NCI-H510A (cell line): ENCODE data around the gene FRMD4B.

Source experiments
- DNase-seq: peaks from one replicate; lab custom pipeline; 2025; lab: John Stamatoyannopoulos, UW

FRMD4B gene

DNA sequence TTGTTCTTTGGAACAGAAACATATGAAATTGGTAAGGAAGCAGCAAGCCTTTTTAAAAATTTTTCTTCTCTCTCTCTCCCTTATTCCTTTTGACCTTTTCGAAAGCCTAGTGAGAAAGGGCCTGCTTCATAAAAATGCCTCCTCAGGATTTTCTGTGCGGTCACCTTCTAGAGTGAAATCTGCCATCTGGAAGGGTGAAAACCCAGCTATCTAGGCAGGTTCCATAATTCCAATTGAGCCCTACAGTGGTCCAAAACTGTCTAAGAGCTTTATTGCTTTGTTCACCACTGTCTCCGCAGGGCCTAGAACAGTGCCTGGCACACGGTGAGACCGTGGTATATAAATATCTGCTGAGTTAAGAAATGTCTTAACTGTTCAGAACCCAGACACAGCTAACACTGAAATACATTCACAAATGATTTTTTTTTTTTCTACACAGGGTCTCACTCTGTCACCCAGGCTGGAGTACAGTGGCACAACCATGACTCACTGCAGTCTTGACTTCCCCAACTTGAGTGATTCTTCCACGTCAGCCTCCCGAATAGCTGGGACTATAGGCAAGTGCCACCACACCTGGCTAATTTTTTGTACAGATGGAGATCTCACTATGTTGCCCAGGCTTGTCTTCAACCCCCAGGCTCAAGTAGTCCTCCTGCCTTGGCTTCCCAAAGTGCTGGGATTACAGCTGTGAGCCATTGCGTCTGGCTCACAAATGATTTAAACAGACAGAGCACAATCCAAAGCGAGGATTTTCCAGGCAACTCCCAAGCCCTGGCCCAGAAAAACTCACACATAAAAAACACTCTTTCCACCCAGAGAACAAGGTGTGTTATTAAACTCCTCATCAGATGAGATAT is 64.4 kb downstream of the FRMD4B start:
- no peak for DNase-seq

DNA sequence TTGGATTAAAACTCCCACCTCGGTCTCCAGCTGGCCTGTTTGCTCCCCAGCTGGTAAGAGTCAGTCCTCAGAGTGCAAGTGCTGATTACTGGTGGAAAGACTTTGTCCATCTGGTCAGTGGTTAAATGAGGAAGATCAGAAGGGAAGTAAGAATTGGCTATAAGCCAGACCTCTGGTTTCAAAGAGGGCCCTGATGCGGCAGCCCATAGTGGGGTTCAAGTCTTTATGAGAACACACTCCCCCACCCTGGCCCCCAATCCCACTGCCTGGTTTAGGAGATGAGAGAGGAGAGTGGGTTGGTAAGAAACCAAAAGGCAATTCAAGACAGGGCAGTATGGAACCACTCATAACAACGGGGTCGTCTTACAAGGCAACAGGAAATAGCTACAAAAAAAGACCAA is 65.0 kb downstream of the FRMD4B start:
- DNase-seq, result no peak

DNA sequence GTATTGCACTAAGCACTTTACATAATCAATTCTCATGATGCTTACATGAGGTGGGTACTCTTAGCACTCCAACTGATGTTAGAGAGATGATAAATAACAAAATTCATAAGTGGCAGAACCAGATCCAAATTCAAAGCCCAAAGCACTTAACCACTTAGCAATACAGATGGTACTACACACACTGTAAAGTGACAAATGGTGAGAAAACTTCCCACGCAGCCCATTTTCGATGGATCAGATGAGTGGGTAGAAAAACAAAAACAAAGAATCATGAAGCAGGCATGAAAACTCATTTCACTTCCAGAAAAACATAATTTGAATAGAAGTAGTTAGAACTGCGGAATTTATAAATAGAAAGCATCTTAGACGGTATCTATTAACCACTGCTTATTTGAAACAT is 66.2 kb downstream of the FRMD4B start:
- DNase-seq, result no peak

DNA sequence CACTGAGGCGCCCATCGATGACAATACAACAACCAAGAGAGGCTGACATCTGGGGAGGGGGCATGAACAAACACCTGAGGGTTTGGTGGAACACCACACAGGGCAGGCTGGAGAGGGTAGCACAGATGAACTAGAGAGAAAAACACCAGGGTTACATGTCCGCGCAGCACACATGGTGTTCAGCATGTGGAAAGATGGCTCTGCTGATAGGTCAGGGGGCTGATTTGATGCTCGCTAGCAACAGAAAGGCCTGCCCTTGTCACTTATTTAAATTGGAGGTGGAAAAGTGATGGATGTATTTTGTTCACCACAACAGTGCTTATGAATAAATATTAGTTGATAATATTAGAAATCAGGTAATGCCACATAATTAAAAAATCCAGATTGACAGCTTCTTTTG is 67.5 kb downstream of the FRMD4B start:
- no peak for DNase-seq

DNA sequence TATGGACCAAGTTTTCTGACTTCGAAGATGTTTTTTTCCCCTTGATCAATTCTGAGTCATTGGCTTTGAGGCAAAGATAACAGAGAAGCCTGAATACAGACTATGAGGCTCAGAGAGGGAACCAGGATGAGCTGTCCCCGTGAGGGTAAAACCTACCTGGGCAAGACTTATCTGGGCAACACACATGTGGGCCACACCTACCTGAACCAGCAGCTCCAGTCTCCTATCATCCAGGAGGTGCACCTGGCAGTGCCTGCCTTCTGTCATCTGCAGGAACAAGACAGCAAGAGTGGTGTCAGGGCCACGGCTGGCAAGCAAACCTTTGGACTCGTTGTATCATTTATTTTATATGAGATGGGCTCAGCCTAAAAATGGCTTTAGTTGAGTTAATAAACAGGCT is 72.6 kb downstream of the FRMD4B start:
- DNase-seq, result no peak

DNA sequence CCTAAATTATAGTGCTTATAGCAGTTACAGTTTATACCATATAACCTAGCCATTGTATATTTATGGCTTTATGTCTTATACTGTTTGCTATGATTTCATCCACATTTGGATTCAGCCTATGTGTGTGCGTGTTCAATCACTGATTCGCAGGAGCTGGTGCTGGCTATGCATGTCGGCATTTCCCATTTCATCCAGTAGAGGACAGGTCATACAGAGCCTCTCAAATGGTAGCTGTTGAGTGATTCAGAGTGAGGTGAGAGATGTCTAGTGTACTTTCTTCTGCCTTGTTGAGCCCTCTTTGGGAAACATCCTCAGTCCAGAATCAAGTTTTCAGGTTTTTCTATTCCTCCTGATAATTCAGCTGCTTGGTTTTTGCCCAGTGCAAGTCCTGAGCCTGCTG is 76.1 kb downstream of the FRMD4B start:
- DNase-seq, result no peak

DNA sequence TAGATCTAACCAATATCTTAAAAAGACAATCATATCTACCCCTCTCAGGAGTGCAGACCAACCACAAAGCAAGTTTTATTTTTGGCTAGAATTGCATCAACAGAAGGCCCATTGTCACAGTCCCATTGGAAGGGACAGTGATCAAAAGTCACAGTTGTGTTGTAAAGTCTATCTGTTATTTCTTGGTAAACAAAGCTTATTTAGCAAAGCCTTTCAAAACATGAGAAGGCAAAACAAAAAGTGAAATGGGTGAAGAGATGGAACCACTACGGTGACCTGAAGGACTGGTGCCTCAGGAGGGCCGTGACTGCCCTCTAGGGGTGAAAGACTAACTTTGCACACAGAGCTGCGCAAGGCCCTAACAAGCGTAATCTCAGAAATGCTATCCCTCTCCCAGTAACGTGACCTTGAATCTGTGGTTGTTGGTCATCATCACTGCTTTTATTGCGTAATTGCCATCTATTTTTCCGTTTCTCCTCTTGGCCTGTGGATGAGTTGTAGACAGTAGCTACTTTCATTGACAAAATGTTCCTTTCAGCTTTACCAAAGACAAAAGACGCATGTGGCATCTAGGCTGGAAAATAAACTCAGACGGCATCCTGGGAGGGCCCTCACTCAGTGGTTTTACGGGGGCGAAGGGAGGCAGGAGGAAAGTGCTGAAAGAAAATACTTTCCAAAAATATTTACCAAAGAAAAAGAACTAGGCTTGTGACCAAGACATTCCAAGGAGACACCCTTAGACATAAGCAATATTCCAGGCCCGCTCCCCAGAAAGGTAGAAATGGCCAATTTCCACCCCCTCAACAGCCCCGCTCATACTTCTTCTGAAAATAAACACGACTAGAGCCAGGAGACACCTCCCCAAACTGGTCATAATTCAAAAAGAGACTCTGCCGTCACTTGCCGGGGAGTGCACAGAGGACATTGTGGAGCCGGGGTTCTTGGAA is 79.4 kb downstream of the FRMD4B start:
- DNase-seq, result no peak

DNA sequence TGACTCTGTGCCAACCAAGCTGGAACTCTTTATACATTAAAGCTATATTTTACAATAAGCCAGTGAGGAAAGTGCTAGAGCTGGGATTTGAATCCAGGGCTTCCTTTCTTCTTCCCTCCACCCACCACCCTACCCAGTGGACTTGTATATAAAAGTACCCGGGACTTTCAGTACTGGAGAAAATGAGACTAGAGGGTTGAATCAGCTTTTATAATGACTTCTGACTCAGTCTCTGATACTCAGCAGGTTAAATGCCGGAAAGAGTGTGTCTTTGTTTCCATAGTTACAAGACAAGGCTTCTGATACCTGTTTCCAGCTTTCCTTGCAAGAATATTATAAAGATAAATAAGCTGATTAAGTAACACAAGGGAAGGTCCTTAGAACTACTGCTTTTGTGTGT is 80.9 kb downstream of the FRMD4B start:
- DNase-seq, result no peak

DNA sequence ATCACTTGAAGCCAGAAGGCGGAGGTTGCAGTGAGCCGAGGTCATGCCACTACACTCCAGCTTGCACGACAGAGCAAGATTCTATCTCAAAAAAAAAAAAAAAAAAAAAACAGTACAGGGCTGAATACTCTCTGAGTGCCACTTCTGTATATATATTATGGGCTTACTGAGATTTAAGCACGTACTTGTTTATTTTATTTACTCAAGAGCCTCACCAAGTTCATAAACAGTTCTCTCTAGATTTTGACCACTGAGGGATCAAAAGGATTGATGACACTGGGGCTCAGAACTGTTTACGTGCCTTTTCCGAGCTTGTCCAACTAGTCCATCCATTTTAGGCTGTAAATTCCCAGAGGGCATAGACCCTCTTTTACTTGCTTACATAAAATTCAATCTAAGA is 81.5 kb downstream of the FRMD4B start:
- DNase-seq, result no peak

DNA sequence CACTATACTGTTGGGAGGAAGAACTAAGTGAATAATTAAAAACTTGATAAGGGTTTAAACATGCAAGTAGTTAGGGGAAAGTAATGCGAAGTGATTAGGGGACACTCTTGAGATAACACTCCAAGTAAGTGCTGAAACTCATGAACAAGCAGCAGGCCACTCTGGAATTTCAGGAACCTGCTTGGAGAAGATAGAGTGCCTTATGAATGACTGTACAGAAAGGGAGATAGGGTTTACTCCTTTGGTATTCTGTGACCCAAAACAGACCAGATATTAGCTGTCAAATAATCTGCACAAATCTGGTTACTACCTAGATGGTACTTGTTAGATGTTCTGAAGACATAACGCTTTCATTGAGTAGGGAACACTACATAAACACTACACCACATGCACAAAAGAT is 85.6 kb downstream of the FRMD4B start:
- no peak for DNase-seq

DNA sequence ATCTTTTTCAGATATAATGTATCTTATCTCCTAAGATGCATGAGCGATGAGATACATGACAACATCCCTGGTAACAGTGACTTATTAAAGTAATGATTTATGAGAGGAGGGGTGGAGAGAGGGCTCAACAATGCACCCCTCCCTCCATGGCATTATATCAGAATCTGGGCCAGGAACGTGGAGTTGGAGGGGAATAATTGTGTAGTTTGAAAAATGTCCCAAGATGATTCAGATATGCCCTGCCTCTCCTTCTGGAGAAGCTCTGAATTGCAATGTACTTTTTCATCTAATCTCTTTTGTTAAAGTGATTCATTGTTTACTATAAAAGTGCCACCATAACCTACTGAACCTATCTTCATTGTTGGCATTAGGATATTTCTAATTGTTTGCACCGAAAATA is 86.5 kb downstream of the FRMD4B start:
- DNase-seq, result no peak

DNA sequence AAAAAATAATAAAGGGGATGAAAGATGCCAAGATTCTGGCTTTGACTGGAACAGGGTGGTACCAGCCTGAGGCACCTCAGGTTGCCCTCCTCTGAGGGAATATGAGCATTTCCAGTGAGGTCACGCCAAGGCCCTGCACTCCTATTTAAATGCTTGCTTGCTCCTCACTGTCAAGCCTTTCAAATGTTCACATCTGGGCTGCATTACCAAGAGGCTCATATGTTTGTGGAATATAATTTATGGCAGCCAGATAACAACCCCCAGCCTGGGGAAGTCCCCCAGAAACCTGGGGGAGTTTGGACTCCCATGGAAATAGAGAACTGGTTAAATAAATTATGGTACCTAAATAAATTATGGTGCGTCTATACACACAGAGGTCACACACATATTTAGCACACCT is 88.4 kb downstream of the FRMD4B start:
- no peak for DNase-seq

DNA sequence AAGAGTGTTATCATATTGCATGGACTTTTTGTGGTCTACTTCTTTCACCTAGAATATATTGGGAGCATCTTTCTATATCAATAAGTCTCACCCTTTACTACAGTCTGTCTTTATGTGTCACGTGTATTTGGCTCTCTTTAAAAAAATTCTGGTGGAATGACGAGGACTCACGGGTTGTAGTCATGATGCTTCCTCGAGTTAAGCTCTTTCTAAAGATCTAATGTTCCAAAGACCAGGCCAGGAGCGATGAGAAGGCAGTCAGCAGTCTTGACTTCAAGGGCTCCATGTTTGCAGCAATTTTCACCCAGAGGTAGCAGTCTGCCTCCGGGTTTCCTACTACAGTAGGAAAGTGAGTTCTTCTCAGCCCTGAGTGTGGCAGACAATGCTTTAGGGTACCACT is 88.9 kb downstream of the FRMD4B start:
- no peak for DNase-seq

DNA sequence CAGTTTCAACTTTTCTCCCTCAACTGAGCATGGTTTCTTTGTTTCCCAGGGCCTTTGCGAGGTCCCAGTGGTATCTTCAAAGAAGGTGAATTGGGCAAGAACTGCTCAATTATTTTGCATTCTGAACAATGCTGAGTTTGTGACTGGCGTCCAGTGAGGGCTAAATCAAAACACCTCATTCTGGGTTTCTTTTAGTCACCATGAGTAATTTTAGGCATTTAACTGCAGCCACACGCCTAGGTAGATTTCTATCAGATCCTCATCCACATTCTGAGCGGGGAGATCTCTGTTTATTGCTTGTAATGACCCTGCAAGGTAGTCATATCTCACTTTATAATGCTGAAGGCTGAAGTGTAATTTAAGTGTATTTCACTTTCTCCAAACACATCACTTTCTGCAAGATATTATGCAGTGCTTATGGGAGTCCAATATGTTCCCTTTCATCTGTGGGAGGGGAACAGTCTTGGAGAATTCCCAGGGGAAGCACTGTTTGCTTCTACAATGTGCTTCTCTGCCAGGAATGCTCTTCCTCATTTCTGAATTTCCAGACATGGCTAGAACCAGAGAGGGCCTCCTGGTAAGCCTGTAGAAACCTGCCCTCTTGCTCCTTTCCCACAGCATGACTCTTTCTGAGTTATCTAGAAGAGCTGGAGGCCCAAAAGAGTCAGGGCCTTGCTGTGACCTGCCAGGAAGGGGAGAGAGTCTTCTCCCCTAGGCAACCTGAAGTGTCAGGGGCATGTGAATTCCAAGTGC is 91.7 kb downstream of the FRMD4B start:
- DNase-seq, result no peak

DNA sequence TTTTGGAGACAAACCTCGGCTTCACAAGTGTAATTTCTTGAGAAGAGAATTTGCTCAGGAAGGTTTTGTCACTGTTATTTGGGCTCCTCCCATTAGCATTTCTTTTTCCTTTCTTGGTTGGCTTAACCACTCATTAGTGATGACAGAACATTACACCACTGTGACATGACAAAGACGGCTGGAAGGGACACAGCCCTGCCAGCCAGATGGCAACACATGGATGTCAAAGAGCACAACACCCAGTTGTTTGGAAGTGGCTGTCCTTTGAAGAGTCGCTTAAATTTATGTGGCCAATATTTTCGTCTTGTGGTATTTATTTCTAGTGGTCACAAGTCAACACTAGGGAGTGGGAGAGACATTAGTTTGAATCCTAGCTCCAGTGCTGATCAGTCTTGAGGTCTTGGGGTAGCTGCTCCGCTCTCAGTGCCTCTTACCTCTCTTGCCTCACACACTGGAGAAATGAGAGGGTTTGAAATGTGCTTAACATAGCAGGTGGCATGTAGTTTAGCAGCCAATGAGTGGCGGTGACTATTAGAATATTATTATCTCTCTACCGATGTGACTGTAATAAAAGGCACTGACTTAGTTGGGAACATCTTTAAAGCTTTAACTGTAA is 92.8 kb downstream of the FRMD4B start:
- DNase-seq, result no peak

DNA sequence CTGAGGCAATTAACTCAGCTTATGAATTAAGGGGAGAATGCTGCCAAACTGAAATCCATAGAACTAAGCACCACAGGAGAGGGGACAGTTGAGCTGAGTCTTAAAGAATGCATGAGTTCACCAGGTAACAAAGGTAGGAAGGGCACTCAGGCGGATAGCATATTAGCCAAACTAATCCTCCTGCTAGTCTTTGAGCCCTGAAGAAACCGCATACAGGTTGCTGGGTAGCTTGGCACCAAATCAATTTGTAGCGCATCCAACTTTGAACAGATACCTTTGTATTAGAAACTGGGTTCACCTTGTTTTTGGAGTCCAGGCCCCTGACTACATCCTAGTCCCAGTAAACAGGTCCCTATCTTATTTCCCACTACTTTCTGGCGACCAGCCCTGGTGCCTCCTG is 93.7 kb downstream of the FRMD4B start:
- DNase-seq, result no peak

DNA sequence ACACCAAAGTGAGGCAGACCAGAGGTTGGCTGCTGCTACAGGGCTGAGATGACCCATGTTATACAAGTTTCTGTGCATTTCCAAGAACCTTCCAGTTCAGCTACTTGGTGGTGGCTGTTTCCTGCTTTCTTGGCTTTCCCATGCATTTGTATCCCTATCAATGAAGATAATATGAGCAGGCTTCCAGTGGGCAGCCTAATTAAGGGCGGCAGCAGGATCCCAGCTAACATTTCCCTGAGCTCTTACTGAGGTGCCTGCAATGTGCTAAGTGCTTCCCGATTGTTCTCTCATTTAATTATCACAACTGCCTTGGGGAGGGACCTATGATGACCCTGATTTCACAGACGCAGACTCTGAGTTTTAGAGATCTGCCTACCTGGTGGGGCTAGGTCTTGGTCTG is 95.5 kb downstream of the FRMD4B start:
- DNase-seq, result no peak

DNA sequence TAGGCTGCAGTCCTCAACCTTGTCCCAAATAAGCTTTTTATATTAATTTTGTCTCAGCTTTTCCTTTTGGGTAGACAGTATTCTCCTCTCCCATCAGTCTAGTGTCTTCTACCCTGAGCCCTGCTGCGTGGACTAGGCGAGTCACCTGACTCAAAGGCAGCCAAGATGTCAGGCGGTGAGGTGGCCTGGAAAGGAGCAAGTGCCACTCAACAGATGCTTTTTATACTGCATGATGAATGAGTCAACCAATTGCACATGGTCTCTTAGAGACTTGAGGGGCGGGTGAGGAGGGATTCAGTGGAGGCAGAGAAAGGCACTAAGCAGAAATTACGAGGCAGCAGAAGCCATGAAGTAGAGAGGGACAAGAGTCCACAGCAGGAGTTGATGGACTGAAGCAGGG is 95.9 kb downstream of the FRMD4B start:
- no peak for DNase-seq

DNA sequence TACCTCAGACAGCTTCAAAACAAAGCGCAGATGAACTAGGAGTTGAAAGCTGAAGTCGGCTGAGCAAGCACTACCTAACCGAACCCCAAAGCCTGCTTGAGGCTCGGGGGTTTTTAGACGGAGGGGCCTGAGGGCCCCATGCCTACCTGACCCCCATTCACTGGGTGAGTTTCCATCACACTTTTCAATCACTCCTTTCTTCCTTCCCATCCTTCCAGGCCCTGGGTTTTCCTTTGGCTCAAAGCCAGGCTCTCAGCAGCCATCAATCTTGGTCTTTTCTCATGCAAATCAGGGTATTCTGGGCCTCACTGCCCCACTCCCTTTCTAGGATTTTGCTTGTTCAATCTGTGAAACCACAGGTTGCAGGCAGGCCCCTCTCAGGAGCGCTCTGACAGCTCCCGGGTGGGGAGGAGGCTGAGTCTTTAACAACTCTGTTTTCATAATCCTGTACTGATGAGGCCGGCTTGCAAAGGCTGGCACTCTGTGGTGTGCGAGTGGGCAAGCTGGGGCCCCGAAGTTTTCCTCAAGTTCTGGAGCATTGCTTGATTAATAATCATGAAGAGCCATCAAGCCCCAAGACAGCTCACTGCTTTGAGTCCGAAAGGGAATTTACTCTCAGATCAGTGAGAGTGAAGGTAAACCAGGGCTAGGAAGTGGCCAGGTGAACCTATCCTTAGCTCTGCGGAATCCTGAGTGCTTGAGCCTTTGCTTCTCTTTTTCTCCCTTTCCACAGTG is 97.6 kb downstream of the FRMD4B start:
- no peak for DNase-seq

DNA sequence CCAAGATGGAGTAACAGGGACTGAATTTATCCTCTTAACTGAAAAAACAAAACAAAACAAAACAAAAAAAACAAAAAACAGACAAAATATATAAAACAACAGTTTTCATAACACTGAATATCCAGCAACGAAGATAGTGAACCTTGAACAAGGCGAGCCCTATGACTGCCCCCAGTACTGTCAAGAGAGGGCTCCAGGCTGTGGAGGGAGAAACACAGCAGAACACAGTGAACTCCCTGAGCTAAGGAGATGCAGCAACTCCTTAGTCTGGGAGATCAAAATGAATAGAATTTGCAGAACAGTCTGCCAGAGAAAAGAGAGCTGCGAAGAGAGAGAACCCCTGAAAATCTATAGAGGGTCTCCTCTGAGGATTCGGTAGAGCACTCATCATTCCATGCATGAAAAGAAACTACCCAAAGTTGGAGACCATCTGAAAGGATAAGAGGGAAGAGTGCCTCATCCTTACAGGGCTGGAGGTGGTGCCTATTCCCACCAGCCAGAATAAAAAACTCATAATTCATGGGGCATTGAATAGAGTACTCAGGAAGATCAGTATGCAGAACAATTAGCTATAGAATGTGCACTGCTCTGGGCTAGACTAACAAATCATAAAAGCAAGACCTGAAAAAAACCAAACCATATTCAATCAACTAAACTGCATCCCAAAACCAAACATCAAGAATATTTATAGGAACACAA is 101.8 kb downstream of the FRMD4B start:
- no peak for DNase-seq

DNA sequence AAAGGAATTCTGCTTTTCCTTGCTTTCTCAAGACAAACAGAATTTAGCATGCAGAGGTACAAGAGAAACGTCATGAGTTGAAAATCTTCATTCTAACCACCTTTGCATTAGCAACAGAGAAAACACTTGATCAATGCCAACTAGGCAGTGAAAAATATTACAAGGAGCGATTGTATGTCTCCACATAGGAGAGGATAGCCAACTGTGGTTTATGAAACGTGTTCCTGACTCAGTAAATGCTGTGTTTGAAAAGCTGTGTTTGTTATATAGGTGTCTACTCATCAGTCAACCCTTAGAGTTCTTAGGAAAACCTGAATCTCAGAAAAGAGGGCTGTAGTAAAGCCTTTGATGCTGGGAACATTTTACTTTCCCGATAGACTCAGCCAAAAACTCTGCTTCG is 102.4 kb downstream of the FRMD4B start:
- DNase-seq, result no peak
